ENCODE measurements around the gene PPP1R11.
A peak's percentile ranks its signal among the peaks of the same experiment; 100 is the strongest.

DNA sequence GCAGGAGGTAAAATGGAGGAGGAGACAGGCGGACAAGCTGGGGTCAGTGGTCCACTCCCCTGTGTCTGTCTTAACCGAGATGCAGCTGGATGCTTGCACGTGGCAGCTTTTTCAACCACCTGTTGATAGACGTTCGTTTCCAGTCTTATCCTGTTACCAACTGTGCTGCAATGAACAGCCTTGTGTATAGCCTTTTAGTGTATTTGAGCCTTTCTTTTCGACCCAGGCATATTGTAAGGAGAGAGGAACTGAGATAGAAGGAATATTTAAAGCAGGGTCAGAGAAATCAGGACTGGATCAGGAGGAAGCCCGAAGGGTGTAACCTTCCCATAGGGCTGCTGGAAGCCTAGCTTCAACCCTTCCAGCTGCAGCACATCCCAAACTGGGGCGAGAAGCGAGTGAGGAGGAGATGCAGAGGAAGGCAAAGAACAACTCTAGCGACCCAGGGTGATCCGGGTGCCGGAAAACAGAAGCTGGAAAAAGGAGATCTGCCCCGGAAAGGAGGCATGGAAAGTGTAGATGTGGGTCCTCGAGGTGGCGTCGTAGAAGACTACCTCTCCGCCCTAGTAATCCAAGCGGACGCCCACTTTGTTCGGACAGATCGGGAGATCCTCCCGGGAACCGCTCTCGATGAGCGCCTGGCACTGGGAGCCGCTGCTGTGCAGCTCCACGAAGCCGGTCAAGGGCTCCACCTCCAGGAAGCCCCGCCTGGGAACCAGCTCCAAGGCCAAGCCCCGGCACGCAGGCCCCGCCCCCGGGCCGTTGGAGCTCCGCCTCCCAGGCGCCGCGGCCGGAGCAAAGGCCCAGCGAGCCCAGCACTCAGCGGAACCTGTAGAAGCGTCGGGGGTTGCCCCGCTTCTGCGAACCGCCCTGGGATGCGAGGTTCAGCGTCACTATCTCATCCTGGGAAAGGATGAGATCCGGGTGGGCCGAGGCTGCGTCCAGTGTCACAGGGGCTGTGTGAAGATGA, 34.7 kb downstream of the PPP1R11 start:
- peak in 1 of 2 donors; percentile 54 for TF ChIP-seq POLR2A (IDR thresholded peaks at IDR 0.05)
- TF ChIP-seq, protein P1, sequence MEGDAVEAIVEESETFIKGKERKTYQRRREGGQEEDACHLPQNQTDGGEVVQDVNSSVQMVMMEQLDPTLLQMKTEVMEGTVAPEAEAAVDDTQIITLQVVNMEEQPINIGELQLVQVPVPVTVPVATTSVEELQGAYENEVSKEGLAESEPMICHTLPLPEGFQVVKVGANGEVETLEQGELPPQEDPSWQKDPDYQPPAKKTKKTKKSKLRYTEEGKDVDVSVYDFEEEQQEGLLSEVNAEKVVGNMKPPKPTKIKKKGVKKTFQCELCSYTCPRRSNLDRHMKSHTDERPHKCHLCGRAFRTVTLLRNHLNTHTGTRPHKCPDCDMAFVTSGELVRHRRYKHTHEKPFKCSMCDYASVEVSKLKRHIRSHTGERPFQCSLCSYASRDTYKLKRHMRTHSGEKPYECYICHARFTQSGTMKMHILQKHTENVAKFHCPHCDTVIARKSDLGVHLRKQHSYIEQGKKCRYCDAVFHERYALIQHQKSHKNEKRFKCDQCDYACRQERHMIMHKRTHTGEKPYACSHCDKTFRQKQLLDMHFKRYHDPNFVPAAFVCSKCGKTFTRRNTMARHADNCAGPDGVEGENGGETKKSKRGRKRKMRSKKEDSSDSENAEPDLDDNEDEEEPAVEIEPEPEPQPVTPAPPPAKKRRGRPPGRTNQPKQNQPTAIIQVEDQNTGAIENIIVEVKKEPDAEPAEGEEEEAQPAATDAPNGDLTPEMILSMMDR (IDR thresholded peaks at IDR 0.05), result no peak

Data from vagina (tissue), 2 donors.